Left hindlimb (tissue), 1 donor: ENCODE measurements around the gene CAMTA1.
"Not testable (repeated sequence)": the region's sequence is repeated elsewhere in the genome, so short reads cannot be mapped to it uniquely, and the experiment has no call there.

Experiments
- DNase-seq: peaks from one replicate; pipeline ENCODE4 v3.0.0-alpha.2; 2018

The CAMTA1 gene

GRCh38 chr1:7406641-7407543 lies 621.6 kb downstream of the CAMTA1 start:
- DNase-seq: no peak

GRCh38 chr1:7407544-7407895 lies 622.3 kb downstream of the CAMTA1 start:
- DNase-seq: no peak

- no peak for DNase-seq
Measured at GRCh38 chr1:7407980-7408770, 622.9 kb downstream of the CAMTA1 start.

- no peak for DNase-seq
Measured at GRCh38 chr1:7408771-7409150, 623.5 kb downstream of the CAMTA1 start.

GRCh38 chr1:7409278-7409677 lies 624.0 kb downstream of the CAMTA1 start:
- no peak for DNase-seq

- no peak for DNase-seq
Measured at GRCh38 chr1:7410156-7410555, 624.9 kb downstream of the CAMTA1 start.

- not testable (repeated sequence) for DNase-seq
Measured at GRCh38 chr1:7417618-7418017, 632.4 kb downstream of the CAMTA1 start.

GRCh38 chr1:7418442-7419080 lies 633.3 kb downstream of the CAMTA1 start:
- DNase-seq: peak; percentile 19

GRCh38 chr1:7420098-7420445 lies 634.8 kb downstream of the CAMTA1 start:
- peak; percentile 12 for DNase-seq

GRCh38 chr1:7420470-7421100 lies 635.3 kb downstream of the CAMTA1 start:
- DNase-seq: peak; percentile 31

- DNase-seq: peak; percentile 23
Measured at GRCh38 chr1:7421471-7422075, 636.3 kb downstream of the CAMTA1 start.

- peak; percentile 10 for DNase-seq
Measured at GRCh38 chr1:7422081-7422480, 636.8 kb downstream of the CAMTA1 start.

- no peak for DNase-seq
Measured at GRCh38 chr1:7422561-7422960, 637.3 kb downstream of the CAMTA1 start.

- DNase-seq: no peak
Measured at GRCh38 chr1:7422966-7423365, 637.7 kb downstream of the CAMTA1 start.

GRCh38 chr1:7424352-7424890 lies 639.2 kb downstream of the CAMTA1 start:
- DNase-seq: no peak

GRCh38 chr1:7425229-7425628 lies 640.0 kb downstream of the CAMTA1 start:
- DNase-seq: no peak

GRCh38 chr1:7425771-7426170 lies 640.5 kb downstream of the CAMTA1 start:
- no peak for DNase-seq

- DNase-seq: no peak
Measured at GRCh38 chr1:7426780-7427604, 641.7 kb downstream of the CAMTA1 start.

GRCh38 chr1:7427605-7428300 lies 642.5 kb downstream of the CAMTA1 start:
- no peak for DNase-seq

- DNase-seq: no peak
Measured at GRCh38 chr1:7429290-7429689, 644.0 kb downstream of the CAMTA1 start.
